UCSD-AML1 (cell line): Measurements from ENCODE around the gene SLC25A30.
"Not testable (repeated sequence)": the region's sequence is repeated elsewhere in the genome, so short reads cannot be mapped to it uniquely, and the experiment has no call there.

ENCODE experiments used
- DNase-seq: peaks from one replicate; lab custom pipeline; 2025; ENCODE audit not compliant: unreplicated experiment; lab: John Stamatoyannopoulos, UW

Gene SLC25A30

GRCh38 chr13:45370922-45371406, 47.2 kb downstream of the SLC25A30 start:
- DNase-seq: no peak

- DNase-seq: no peak
Measured at GRCh38 chr13:45369116-45369515, 49.1 kb downstream of the SLC25A30 start.

DNA sequence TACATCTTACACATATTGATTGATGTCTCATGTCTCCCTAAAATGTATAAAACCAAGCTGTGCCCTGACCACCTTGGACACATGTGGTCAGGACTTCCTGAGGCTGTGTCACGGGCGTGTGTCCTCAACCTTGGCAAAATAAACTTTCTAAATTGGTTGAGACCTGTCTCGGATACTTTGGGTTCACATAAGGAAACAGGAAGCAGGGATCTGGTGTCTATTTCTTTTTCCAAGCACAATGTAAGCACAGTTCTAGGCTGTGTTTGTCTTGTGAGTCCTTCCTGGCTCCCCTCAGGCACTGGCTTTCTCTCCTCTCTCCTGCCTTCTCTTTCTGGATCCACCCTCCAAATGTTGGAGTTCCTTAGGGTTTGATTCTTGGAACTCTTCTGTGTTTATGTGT, 49.6 kb downstream of the SLC25A30 start:
- peak; percentile 18 for DNase-seq

DNA sequence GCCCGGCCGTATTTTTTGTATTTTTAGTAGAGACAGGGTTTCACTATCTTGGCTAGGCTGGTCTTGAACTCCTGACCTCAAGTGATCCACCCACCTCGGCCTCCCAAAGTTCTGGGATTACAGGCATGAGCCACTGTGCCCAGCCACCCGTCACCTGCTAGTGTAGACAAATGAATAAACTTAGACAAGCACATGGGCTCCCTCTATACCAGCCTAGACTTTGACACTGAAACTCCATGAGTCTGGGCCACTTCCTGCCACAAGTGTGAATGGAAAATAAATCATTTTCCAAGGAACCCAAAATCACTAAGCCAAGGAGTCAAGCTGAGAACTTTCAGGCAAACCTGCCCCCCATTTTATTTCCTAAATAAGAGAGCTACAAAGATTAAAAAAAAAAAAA, 50.2 kb downstream of the SLC25A30 start:
- no peak for DNase-seq

GRCh38 chr13:45367358-45367757, 50.8 kb downstream of the SLC25A30 start:
- DNase-seq: peak; percentile 28

- no peak for DNase-seq
Measured at GRCh38 chr13:45365558-45365885, 52.7 kb downstream of the SLC25A30 start.

GRCh38 chr13:45364876-45365557, 53.2 kb downstream of the SLC25A30 start:
- DNase-seq: no peak

- peak; percentile 70 for DNase-seq
Measured at GRCh38 chr13:45362939-45363338, 55.2 kb downstream of the SLC25A30 start.

GRCh38 chr13:45361596-45362206, 56.5 kb downstream of the SLC25A30 start:
- no peak for DNase-seq

GRCh38 chr13:45356966-45357672, 61.1 kb downstream of the SLC25A30 start:
- peak; percentile 83 for DNase-seq

- no peak for DNase-seq
Measured at GRCh38 chr13:45353895-45354294, 64.3 kb downstream of the SLC25A30 start.

- DNase-seq: no peak
Measured at GRCh38 chr13:45352031-45352430, 66.1 kb downstream of the SLC25A30 start.

DNA sequence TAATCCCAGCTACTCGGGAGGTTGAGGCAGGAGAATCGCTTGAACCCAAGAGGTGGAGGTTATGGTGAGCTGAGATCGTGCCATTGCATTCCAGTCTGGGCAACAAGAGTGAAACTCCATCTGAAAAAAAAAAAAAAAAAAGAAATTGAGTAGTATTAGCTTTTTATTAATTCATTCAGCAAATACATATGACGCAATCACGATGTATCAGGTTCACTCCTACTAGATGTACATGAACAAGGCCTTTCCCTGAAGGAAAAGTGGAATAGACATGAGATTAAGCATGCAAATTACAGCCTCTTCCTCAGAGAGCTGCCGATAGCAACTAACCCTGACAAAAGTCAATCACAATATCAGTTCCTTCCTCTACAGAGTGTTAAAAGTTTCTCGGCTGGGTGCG, 68.0 kb downstream of the SLC25A30 start:
- no peak for DNase-seq

GRCh38 chr13:45349438-45349837, 68.7 kb downstream of the SLC25A30 start:
- DNase-seq: no peak

GRCh38 chr13:45344064-45344463, 74.1 kb downstream of the SLC25A30 start:
- DNase-seq: not testable (repeated sequence)
